Endothelial cell of umbilical vein (primary cell): ENCODE measurements around the gene RAD51B. TPM values are rescaled to one million over a fixed set of nuclear protein-coding genes. Genes with fewer than 3 reads are reported as not detected.

ENCODE experiments used
- BruUV-seq: library from RNA; stranded (reverse); fragments of 400-500 nt; replicated peaks from 2 replicates; lab custom pipeline; 2021; lab: Mats Ljungman, UMichigan
- CTCF ChIA-PET: fragments of 300-600, 350-600 bp; sonication (Branson Sonifier 250); formaldehyde crosslinking; loops from one replicate; lab custom pipeline; 2021; ENCODE audit warnings: antibody characterized with exemption, inconsistent platforms; lab: Charles Lee
- POLR2A ChIA-PET: fragments of 300-600, 350-600 bp; sonication (Branson Sonifier 250); formaldehyde crosslinking; loops from one replicate; lab custom pipeline; 2021; ENCODE audit warnings: antibody characterized with exemption, inconsistent platforms; lab: Charles Lee
- DNase-seq: peaks from one replicate; pipeline ENCODE4 v3.0.0-alpha.2; 2011; ENCODE audit warnings: low read depth, low spot score
- FAIRE-seq: peaks from 2 replicates; lab custom pipeline; 2011; peaks lifted over from hg19 to GRCh38; lab: Jason Lieb, UNC
- H2AFZ ChIP-seq: 2 replicates; pipeline ENCODE4 v1.6.0; 2012; ENCODE audit warnings: low read depth, low read length, control low read depth, inconsistent platforms
- H3K27ac ChIP-seq: 2 replicates; pipeline ENCODE4 v1.5.1; 2011; ENCODE audit warnings: low read depth, mild to moderate bottlenecking, control low read depth, low read length, moderate library complexity; ENCODE audit not compliant: insufficient read depth
- H3K27me3 ChIP-seq, 2 experiments: 2 replicates each; pipeline versions ENCODE4 v1.6.0 to v1.6.1; 2011; ENCODE audit warnings: low read length in 2 of 2, mixed read lengths in 1 of 2; ENCODE audit not compliant: control insufficient read depth in 2 of 2, insufficient read depth in 2 of 2
- H3K36me3 ChIP-seq, 2 experiments: 2 replicates in 1 of 2; 3 replicates in 1 of 2; pipeline ENCODE4 v1.5.1; 2011; ENCODE audit warnings: low read length in 2 of 2, mild to moderate bottlenecking in 1 of 2, moderate library complexity in 1 of 2; ENCODE audit not compliant: control insufficient read depth in 2 of 2, insufficient read depth in 2 of 2; ENCODE audit errors: extremely low read depth in 1 of 2
- H3K4me1 ChIP-seq: 3 replicates; pipeline ENCODE4 v1.5.1; 2011; ENCODE audit warnings: mild to moderate bottlenecking, low read length; ENCODE audit not compliant: control insufficient read depth, insufficient read depth; ENCODE audit errors: extremely low read depth
- H3K4me2 ChIP-seq: 2 replicates; pipeline ENCODE4 v1.6.1; 2011; ENCODE audit warnings: low read length, control low read depth, mixed read lengths; ENCODE audit not compliant: insufficient read depth
- H3K4me3 ChIP-seq, 3 experiments: fragments of 200-600 bp in 1 of 3; sonication (generic), shearing (Covaris generic) in 1 of 3; replicated peaks in 1 of 3; 2 replicates each; pipeline ENCODE4 v1.5.1; 2011 to 2016; ENCODE audit warnings: control low read depth in 3 of 3, low read length in 3 of 3, mild to moderate bottlenecking in 2 of 3, inconsistent platforms in 1 of 3, low read depth in 1 of 3, moderate library complexity in 1 of 3; ENCODE audit not compliant: insufficient read depth in 1 of 3
- H3K79me2 ChIP-seq: 2 replicates; pipeline ENCODE4 v1.6.0; 2012; ENCODE audit warnings: low read length, inconsistent platforms; ENCODE audit not compliant: control insufficient read depth, insufficient read depth
- H3K9ac ChIP-seq: replicated peaks from 2 replicates; pipeline ENCODE3; 2011; ENCODE audit warnings: low read length, control low read depth; ENCODE audit not compliant: insufficient read depth; ENCODE audit errors: extremely low read depth
- H3K9me1 ChIP-seq: replicated peaks from 3 replicates; pipeline ENCODE4 v1.6.0; 2011; ENCODE audit warnings: mild to moderate bottlenecking, low read length; ENCODE audit not compliant: control insufficient read depth, insufficient read depth; ENCODE audit errors: extremely low read depth
- H3K9me3 ChIP-seq: replicated peaks from 2 replicates; pipeline ENCODE4 v1.5.1; 2012; ENCODE audit warnings: low read length, inconsistent platforms; ENCODE audit not compliant: control insufficient read depth, insufficient read depth
- H4K20me1 ChIP-seq: replicated peaks from 2 replicates; pipeline ENCODE3; 2011; ENCODE audit warnings: mild to moderate bottlenecking, low read length; ENCODE audit not compliant: control insufficient read depth, insufficient read depth; ENCODE audit errors: extremely low read depth
- GATA2 ChIP-seq: IDR thresholded peaks from 2 replicates; pipeline ENCODE4 v1.7.0; 2011; ENCODE audit warnings: low read depth, mild to moderate bottlenecking, moderate library complexity, mixed read lengths, low read length; ENCODE audit not compliant: insufficient read length, insufficient read depth
- JUN ChIP-seq: IDR thresholded peaks from 2 replicates; pipeline ENCODE4 v1.6.1; 2011; ENCODE audit warnings: borderline replicate concordance, low read depth; ENCODE audit not compliant: insufficient read length, insufficient read depth
- MYC ChIP-seq: IDR thresholded peaks from one replicate; pipeline ENCODE4 v1.6.1; 2011; ENCODE audit warnings: mild to moderate bottlenecking, low read depth, low read length
- POLR2A ChIP-seq: IDR thresholded peaks from 2 replicates; pipeline ENCODE4 v1.6.1; 2012; ENCODE audit warnings: low read depth, mild to moderate bottlenecking, control low read depth, low read length
- POLR2AphosphoS5 ChIP-seq: IDR thresholded peaks from 2 replicates; pipeline ENCODE4 v1.6.1; 2012; ENCODE audit warnings: low read depth, mild to moderate bottlenecking, control low read depth, low read length, moderate library complexity; ENCODE audit not compliant: insufficient read depth
- dilution Hi-C: fragments of 300-500 bp; cut with MboI; formaldehyde crosslinking; loops from one replicate; pipeline ENCODE4 v1.15.0; 2019; ENCODE audit warnings: low sequenced_read_pairs; ENCODE audit not compliant: extremely low pct_ligation_motif_present
- intact Hi-C: fragments of 100-400 bp; cut with micrococcal nuclease; formaldehyde crosslinking; loops from one replicate; pipeline ENCODE4 v1.10.0; 2022
- polyA plus RNA-seq, 4 experiments: library from polyadenylated mRNA; depleted of rRNA in 3 of 4; stranded (reverse) in 3 of 4; unstranded in 1 of 4; fragments of >200 nt; gene quantifications; 2 replicates each; pipeline versions ENCODE4 v1.2.1 to v1.2.3, GENCODE V29; 2011 to 2012; ENCODE audit warnings: missing spikeins in 1 of 4
- total RNA-seq: library from RNA; stranded (reverse); gene quantifications from 2 replicates; pipeline ENCODE4 v1.2.3, GENCODE V29; 2021
- TF ChIP-seq, protein P1 (sequence below): IDR thresholded peaks from 2 replicates; pipeline ENCODE4 v1.6.1; 2011; ENCODE audit not compliant: insufficient read depth, insufficient read length

The RAD51B gene
- total and polyA plus RNA-seq, 2 donors (not counting 3 experiments of a cell fraction or from before 2014, with no cell fraction given), result 3.9 to 19.0 TPM

GRCh38 chr14:67776653-67777322, 42.8 kb upstream of the RAD51B start:
- H3K79me2 ChIP-seq, result no peaks in the 10 kb centered on the region
- H3K4me1 ChIP-seq, result no peaks in the 10 kb centered on the region
- H3K36me3 ChIP-seq, result peaks cover 25 to 48% of the 10 kb centered on the region in 2 experiments
- H3K4me2 ChIP-seq, result no peak overlapping the region
- dilution Hi-C loops, result no loop called here
- no peak overlapping the region for H3K4me3 ChIP-seq
- intact Hi-C loops, result no loop called here
- POLR2A ChIA-PET, result no interaction called here
- no peak overlapping the region for H3K27ac ChIP-seq
- no peaks in the 10 kb centered on the region for H3K27me3 ChIP-seq
- BruUV-seq, result no TSS peak
- no peak overlapping the region for H3K9ac ChIP-seq
- no peak overlapping the region for H2AFZ ChIP-seq
- TF ChIP-seq POLR2A, result no peak
- no peak for TF ChIP-seq JUN
- TF ChIP-seq, protein P1, sequence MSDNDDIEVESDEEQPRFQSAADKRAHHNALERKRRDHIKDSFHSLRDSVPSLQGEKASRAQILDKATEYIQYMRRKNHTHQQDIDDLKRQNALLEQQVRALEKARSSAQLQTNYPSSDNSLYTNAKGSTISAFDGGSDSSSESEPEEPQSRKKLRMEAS, result no peak
- no peak for TF ChIP-seq MYC
- DNase-seq (no peak), FAIRE-seq (no peak)
- no peaks in the 10 kb centered on the region for H3K9me3 ChIP-seq
- H3K9me1 ChIP-seq, result no peaks in the 10 kb centered on the region
- CTCF ChIA-PET, result interaction anchor here (0.6 to 0.9 kb wide), 2 partner anchors 16 to 73 kb away, joined by 3 read pairs; no protein-coding TSS in a partner anchor
- H4K20me1 ChIP-seq, result no peaks in the 10 kb centered on the region

- DNase-seq (no peak), FAIRE-seq (no peak)
- no peak overlapping the region for H3K4me3 ChIP-seq
- POLR2A ChIA-PET, result no interaction called here
- no peaks in the 10 kb centered on the region for H3K27me3 ChIP-seq
- H4K20me1 ChIP-seq, result no peaks in the 10 kb centered on the region
- H2AFZ ChIP-seq, result no peak overlapping the region
- no peak overlapping the region for H3K9ac ChIP-seq
- H3K36me3 ChIP-seq, result peaks cover 27 to 50% of the 10 kb centered on the region in 2 experiments
- no peaks in the 10 kb centered on the region for H3K9me1 ChIP-seq
- dilution Hi-C loops, result no loop called here
- intact Hi-C loops, result no loop called here
- H3K4me1 ChIP-seq, result no peaks in the 10 kb centered on the region
- TF ChIP-seq GATA2, result no peak
- TF ChIP-seq POLR2A, result no peak
- TF ChIP-seq POLR2AphosphoS5, result no peak
- no peaks in the 10 kb centered on the region for H3K9me3 ChIP-seq
- no peaks in the 10 kb centered on the region for H3K79me2 ChIP-seq
- BruUV-seq, result no TSS peak
- H3K27ac ChIP-seq, result no peak overlapping the region
- CTCF ChIA-PET, result no interaction called here
- no peak overlapping the region for H3K4me2 ChIP-seq
Measured at GRCh38 chr14:67778792-67779191, 40.8 kb upstream of the RAD51B start.
